ENCODE data around the gene HLTF. TPM values are rescaled to one million over a fixed set of nuclear protein-coding genes. Genes with fewer than 3 reads are reported as not detected.
"Not testable (repeated sequence)": the region's sequence is repeated elsewhere in the genome, so short reads cannot be mapped to it uniquely, and the experiment has no call there.

HLTF gene
- polyA plus RNA-seq, 1 experiment: 17.3 TPM

- no peaks in the 10 kb centered on the region for H3K36me3 ChIP-seq (ENCODE audit: control insufficient read depth, insufficient read depth, low read length)
- POLR2A ChIA-PET: no interaction called here
- no peak overlapping the region for H3K4me3 ChIP-seq (ENCODE audit: low read depth, low read length)
- CTCF ChIA-PET: interaction anchor here (1.1 to 1.3 kb wide), 2 partner anchors 8 to 21 kb away, joined by 3 to 5 read pairs; no protein-coding TSS in a partner anchor
- TF ChIP-seq, protein P1, sequence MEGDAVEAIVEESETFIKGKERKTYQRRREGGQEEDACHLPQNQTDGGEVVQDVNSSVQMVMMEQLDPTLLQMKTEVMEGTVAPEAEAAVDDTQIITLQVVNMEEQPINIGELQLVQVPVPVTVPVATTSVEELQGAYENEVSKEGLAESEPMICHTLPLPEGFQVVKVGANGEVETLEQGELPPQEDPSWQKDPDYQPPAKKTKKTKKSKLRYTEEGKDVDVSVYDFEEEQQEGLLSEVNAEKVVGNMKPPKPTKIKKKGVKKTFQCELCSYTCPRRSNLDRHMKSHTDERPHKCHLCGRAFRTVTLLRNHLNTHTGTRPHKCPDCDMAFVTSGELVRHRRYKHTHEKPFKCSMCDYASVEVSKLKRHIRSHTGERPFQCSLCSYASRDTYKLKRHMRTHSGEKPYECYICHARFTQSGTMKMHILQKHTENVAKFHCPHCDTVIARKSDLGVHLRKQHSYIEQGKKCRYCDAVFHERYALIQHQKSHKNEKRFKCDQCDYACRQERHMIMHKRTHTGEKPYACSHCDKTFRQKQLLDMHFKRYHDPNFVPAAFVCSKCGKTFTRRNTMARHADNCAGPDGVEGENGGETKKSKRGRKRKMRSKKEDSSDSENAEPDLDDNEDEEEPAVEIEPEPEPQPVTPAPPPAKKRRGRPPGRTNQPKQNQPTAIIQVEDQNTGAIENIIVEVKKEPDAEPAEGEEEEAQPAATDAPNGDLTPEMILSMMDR (IDR thresholded peaks at IDR 0.05; ENCODE audit: insufficient read depth, low read depth, low read length): no peak
- H3K27me3 ChIP-seq (ENCODE audit: control insufficient read depth, insufficient read depth, low read length): no peaks in the 10 kb centered on the region; the same call in 1 of the 2 replicates
- no peak for DNase-seq (ENCODE audit: low read depth)
Observed at GRCh38 chr3:149101154-149101553, 14.8 kb upstream of the HLTF start.

DNA sequence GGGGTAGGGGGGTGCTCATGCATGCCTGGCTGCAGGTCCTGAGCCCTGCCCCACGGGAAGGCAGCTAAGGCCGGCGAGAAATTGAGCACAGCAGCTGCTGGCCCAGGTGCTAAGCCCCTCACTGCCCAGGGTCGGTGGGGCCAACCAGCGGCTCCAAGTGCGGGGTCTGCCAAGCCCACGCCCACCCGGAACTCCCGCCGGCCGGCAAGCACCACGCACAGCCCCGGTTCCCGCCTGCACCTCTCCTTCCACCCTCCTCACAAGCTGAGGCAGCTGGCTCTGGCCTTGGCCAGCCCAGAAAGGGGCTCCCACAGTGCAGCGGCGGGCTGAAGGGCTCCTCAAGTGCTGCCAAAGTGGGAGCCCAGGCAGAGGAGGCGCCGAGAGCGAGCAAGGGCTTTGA lies 11.7 kb upstream of the HLTF start:
- H3K27me3 ChIP-seq (ENCODE audit: control insufficient read depth, insufficient read depth, low read length); H3K4me3 ChIP-seq (ENCODE audit: low read depth, low read length); DNase-seq (ENCODE audit: low read depth); POLR2A ChIA-PET; CTCF ChIA-PET; H3K36me3 ChIP-seq (ENCODE audit: control insufficient read depth, insufficient read depth, low read length): not testable (repeated sequence)

GRCh38 chr3:149095487-149095886 lies 9.2 kb upstream of the HLTF start:
- DNase-seq (ENCODE audit: low read depth): no peak
- TF ChIP-seq, protein P1 (IDR thresholded peaks at IDR 0.05; ENCODE audit: insufficient read depth, low read depth, low read length): no peak
- Histone ChIP-seq H3K36me3 (ENCODE audit: control insufficient read depth, insufficient read depth, low read length) (no peaks in the 10 kb centered on the region), H3K27me3 (ENCODE audit: control insufficient read depth, insufficient read depth, low read length) (no peaks in the 10 kb centered on the region), H3K4me3 (ENCODE audit: low read depth, low read length) (no peak overlapping the region)
- POLR2A ChIA-PET: interaction anchor here (0.6 kb wide), 1 partner anchor 84 kb away, joined by 3 read pairs; no protein-coding TSS in a partner anchor
- CTCF ChIA-PET: no interaction called here

DNA sequence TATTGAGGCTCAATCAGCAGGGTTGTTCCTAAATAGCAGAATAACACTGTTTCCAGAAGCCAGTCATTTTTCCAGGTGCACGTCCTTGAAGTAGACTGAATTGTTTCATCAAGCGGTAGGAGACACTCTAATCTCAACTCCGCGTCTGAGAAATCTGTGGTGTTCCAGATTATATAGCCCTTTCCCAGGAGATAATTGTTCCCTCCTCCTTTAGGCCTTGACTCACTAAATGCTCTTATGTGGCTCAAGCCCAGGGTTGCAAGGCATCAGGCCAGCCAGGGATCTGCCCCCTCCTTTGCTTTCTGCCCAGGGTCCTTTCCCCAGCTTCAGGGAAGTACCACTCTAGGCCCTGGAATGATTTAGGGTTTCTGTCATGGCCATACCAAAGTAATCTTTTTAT lies 5.7 kb upstream of the HLTF start:
- TF ChIP-seq, protein P1 (IDR thresholded peaks at IDR 0.05; ENCODE audit: insufficient read depth, low read depth, low read length): no peak
- POLR2A ChIA-PET: no interaction called here

GRCh38 chr3:149090907-149091306 lies 4.6 kb upstream of the HLTF start:
- TF ChIP-seq, protein P1 (IDR thresholded peaks at IDR 0.05; ENCODE audit: insufficient read depth, low read depth, low read length): no peak
- no peaks in the 10 kb centered on the region for H3K36me3 ChIP-seq (ENCODE audit: control insufficient read depth, insufficient read depth, low read length)
- POLR2A ChIA-PET: no interaction called here
- DNase-seq (ENCODE audit: low read depth): no peak
- H3K4me3 ChIP-seq (ENCODE audit: low read depth, low read length): no peak overlapping the region
- H3K27me3 ChIP-seq (ENCODE audit: control insufficient read depth, insufficient read depth, low read length): no peaks in the 10 kb centered on the region
- CTCF ChIA-PET: interaction anchor here (0.8 kb wide), 1 partner anchor 29 kb away, joined by 3 read pairs; no protein-coding TSS in a partner anchor

More for the DNA sequence above, 5.7 kb upstream of the HLTF start:
- no peak overlapping the region for H3K4me3 ChIP-seq (ENCODE audit: low read depth, low read length)
- CTCF ChIA-PET: no interaction called here
- H3K27me3 ChIP-seq (ENCODE audit: control insufficient read depth, insufficient read depth, low read length): no peaks in the 10 kb centered on the region
- DNase-seq (ENCODE audit: low read depth): no peak
- H3K36me3 ChIP-seq (ENCODE audit: control insufficient read depth, insufficient read depth, low read length): no peaks in the 10 kb centered on the region

DNA sequence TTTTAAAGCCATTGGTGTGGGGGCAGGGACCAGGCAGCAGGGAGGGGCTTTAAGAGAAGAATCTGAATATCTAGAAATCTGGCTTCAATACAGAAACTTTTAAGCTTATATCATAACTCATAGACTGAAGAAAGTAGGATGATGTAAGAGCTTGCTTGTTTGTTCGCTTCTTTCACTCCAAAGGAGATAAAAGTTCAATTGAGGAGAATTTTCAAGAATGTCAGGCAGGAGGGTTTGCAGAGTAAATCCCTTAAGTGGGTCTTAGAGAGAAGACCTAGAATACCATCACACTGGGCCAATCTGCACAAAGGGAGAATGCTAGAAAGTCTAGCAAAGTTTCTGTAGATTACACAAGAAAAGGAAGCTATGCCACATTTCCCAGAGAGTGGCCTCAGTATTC lies 4.1 kb upstream of the HLTF start:
- no peak for DNase-seq (ENCODE audit: low read depth)
- CTCF ChIA-PET: interaction anchor here (0.8 kb wide), 1 partner anchor 30 kb away, joined by 3 read pairs; no protein-coding TSS in a partner anchor
- POLR2A ChIA-PET: no interaction called here

More for the DNA sequence above, 4.1 kb upstream of the HLTF start:
- no peak overlapping the region for H3K4me3 ChIP-seq (ENCODE audit: low read depth, low read length)
- TF ChIP-seq, protein P1 (IDR thresholded peaks at IDR 0.05; ENCODE audit: insufficient read depth, low read depth, low read length): no peak
- H3K27me3 ChIP-seq (ENCODE audit: control insufficient read depth, insufficient read depth, low read length): no peaks in the 10 kb centered on the region
- no peaks in the 10 kb centered on the region for H3K36me3 ChIP-seq (ENCODE audit: control insufficient read depth, insufficient read depth, low read length)
